Panc1 (cell line): Measurements from ENCODE around the gene ZC3H12C.

ENCODE experiments used
- POLR2AphosphoS5 ChIP-seq: IDR thresholded peaks from 2 replicates; pipeline ENCODE4 v1.6.1; 2012; ENCODE audit warnings: mild to moderate bottlenecking, low read depth, low read length, moderate library complexity
- SIN3A ChIP-seq: IDR thresholded peaks from 2 replicates; pipeline ENCODE4 v1.6.1; 2012; ENCODE audit warnings: low read depth, mild to moderate bottlenecking, low read length, moderate library complexity, borderline replicate concordance; ENCODE audit not compliant: insufficient read depth
- TF ChIP-seq, protein P1 (sequence below): fragments of 450-650 bp; IDR thresholded peaks from 2 replicates; pipeline ENCODE4 v1.5.1; 2017; ENCODE audit warnings: mild to moderate bottlenecking

DNA sequence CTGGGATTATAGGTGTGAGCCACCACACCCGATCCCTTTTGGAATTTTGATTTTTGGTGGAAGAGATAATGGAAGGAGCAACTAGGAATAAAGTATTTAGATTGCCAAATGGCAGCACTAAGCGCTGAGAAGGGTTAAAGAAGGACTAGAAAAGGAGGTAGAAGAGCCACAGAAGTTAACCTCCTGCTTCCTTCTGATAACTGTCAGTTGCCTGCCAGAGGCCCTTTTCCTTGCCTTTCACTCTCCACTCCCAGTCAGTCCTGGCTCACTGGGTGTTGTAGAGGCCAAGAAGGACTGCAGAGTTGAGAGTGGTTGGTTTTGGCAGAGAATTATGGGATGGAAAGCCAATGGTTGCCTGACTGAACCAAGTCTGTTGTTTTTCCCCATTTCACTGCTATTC, 19.3 kb downstream of the ZC3H12C start:
- TF ChIP-seq, protein P1, sequence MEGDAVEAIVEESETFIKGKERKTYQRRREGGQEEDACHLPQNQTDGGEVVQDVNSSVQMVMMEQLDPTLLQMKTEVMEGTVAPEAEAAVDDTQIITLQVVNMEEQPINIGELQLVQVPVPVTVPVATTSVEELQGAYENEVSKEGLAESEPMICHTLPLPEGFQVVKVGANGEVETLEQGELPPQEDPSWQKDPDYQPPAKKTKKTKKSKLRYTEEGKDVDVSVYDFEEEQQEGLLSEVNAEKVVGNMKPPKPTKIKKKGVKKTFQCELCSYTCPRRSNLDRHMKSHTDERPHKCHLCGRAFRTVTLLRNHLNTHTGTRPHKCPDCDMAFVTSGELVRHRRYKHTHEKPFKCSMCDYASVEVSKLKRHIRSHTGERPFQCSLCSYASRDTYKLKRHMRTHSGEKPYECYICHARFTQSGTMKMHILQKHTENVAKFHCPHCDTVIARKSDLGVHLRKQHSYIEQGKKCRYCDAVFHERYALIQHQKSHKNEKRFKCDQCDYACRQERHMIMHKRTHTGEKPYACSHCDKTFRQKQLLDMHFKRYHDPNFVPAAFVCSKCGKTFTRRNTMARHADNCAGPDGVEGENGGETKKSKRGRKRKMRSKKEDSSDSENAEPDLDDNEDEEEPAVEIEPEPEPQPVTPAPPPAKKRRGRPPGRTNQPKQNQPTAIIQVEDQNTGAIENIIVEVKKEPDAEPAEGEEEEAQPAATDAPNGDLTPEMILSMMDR = no peak
- TF ChIP-seq POLR2AphosphoS5 (no peak), SIN3A (no peak)
